GM23338 (cell line): Measurements from ENCODE around the gene LPGAT1. TPM values are rescaled to one million over a fixed set of nuclear protein-coding genes. Genes with fewer than 3 reads are reported as not detected.

Experiments used
- ATAC-seq: fragments of 200-7000 bp; cut with Tn5 transposase; 3 replicates; pipeline ENCODE4 v1.9.1; 2020
- DNase-seq: peaks from one replicate; pipeline ENCODE4 v3.0.0-alpha.2; 2015; ENCODE audit warnings: low spot score
- H2AFZ ChIP-seq: fragments of 200-600 bp; sonication (generic); 2 replicates; pipeline ENCODE4 v1.8.0; 2016; ENCODE audit warnings: antibody characterized with exemption, mild to moderate bottlenecking, moderate library complexity
- H3F3A ChIP-seq: fragments of 200-600 bp; sonication (generic); replicated peaks from 2 replicates; pipeline ENCODE4 v1.8.0; 2017; ENCODE audit warnings: antibody characterized with exemption, mixed run types, low read depth
- H3K27ac ChIP-seq: fragments of 200-600 bp; sonication (generic); 2 replicates; pipeline ENCODE4 v1.6.1; 2016; ENCODE audit warnings: low read depth
- H3K27me3 ChIP-seq: fragments of 200-600 bp; sonication (generic); 2 replicates; pipeline ENCODE4 v1.8.0; 2016; ENCODE audit warnings: mild to moderate bottlenecking, mixed run types, moderate library complexity; ENCODE audit not compliant: insufficient read depth
- H3K36me3 ChIP-seq: fragments of 200-600 bp; sonication (generic); 2 replicates; pipeline ENCODE4 v1.8.0; 2016; ENCODE audit warnings: mild to moderate bottlenecking; ENCODE audit not compliant: insufficient read depth
- H3K4me1 ChIP-seq: fragments of 200-600 bp; sonication (generic); 2 replicates; pipeline ENCODE4 v1.8.0; 2016; ENCODE audit warnings: mild to moderate bottlenecking, moderate library complexity; ENCODE audit not compliant: insufficient read depth
- H3K4me2 ChIP-seq: fragments of 200-600 bp; sonication (generic); 2 replicates; pipeline ENCODE4 v1.7.1; 2017; ENCODE audit warnings: mixed run types
- H3K4me3 ChIP-seq: fragments of 200-600 bp; sonication (generic); 2 replicates; pipeline ENCODE4 v1.6.1; 2016; ENCODE audit warnings: mixed run types
- H3K79me2 ChIP-seq: fragments of 200-600 bp; sonication (generic); replicated peaks from 2 replicates; pipeline ENCODE4 v1.8.0; 2017; ENCODE audit warnings: mild to moderate bottlenecking; ENCODE audit not compliant: insufficient read depth
- H3K9me2 ChIP-seq: fragments of 200-600 bp; sonication (generic); 2 replicates; pipeline ENCODE4 v1.8.0; 2017; ENCODE audit not compliant: insufficient read depth
- H4K20me1 ChIP-seq: fragments of 200-600 bp; sonication (generic); replicated peaks from 2 replicates; pipeline ENCODE4 v1.8.0; 2017; ENCODE audit warnings: mild to moderate bottlenecking; ENCODE audit not compliant: insufficient read depth
- H3K27ac Mint-ChIP-seq: 2 replicates; pipeline ENCODE4 v1.8.0; 2020; ENCODE audit warnings: inconsistent platforms, mild to moderate bottlenecking, moderate library complexity, mixed read lengths
- H3K27me3 Mint-ChIP-seq: 3 replicates; pipeline ENCODE4 v1.8.0; 2022; ENCODE audit warnings: low read depth, mild to moderate bottlenecking, moderate library complexity, mixed read lengths, inconsistent platforms; ENCODE audit not compliant: insufficient read depth, poor library complexity
- H3K36me3 Mint-ChIP-seq: 3 replicates; pipeline ENCODE4 v1.8.0; 2021; ENCODE audit warnings: low read depth, mild to moderate bottlenecking, inconsistent platforms, moderate library complexity, mixed read lengths
- H3K4me1 Mint-ChIP-seq: 3 replicates; pipeline ENCODE4 v1.8.0; 2020; ENCODE audit warnings: mild to moderate bottlenecking, inconsistent platforms, mixed read lengths
- H3K4me3 Mint-ChIP-seq: 3 replicates; pipeline ENCODE4 v1.8.0; 2021; ENCODE audit warnings: moderate library complexity, mild to moderate bottlenecking, inconsistent platforms, mixed read lengths
- H3K9me3 Mint-ChIP-seq: 3 replicates; pipeline ENCODE4 v1.8.0; 2020; ENCODE audit warnings: moderate library complexity, mild to moderate bottlenecking, inconsistent platforms, mixed read lengths
- CREB1 ChIP-seq: fragments of 250-450 bp; sonication (Bioruptor Pico); IDR thresholded peaks from 2 replicates; pipeline ENCODE4 v1.5.0; 2020; ENCODE audit warnings: low read depth, mild to moderate bottlenecking, moderate library complexity
- ETS1 ChIP-seq: IDR thresholded peaks from 2 replicates; pipeline ENCODE4 v1.6.1; 2016; ENCODE audit warnings: antibody characterized with exemption
- EZH2 ChIP-seq: fragments of 200-600 bp; sonication (generic); IDR thresholded peaks from one replicate; pipeline ENCODE4 v1.8.0; 2017; ENCODE audit warnings: antibody characterized with exemption, mild to moderate bottlenecking, low read depth; ENCODE audit not compliant: unreplicated experiment
- EZH2phosphoT487 ChIP-seq: fragments of 200-600 bp; sonication (generic); IDR thresholded peaks from one replicate; pipeline ENCODE4 v1.8.1; 2018; ENCODE audit warnings: antibody characterized with exemption; ENCODE audit not compliant: unreplicated experiment
- JUNB ChIP-seq: IDR thresholded peaks from one replicate; pipeline ENCODE4 v1.6.1; 2016; ENCODE audit warnings: antibody characterized with exemption; ENCODE audit not compliant: unreplicated experiment
- NANOG ChIP-seq: IDR thresholded peaks from 2 replicates; pipeline ENCODE4 v1.6.1; 2016; ENCODE audit warnings: antibody characterized with exemption, borderline replicate concordance
- POLR2AphosphoS5 ChIP-seq: IDR thresholded peaks from 2 replicates; pipeline ENCODE4 v1.6.1; 2016; ENCODE audit warnings: antibody characterized with exemption, low read depth
- REST ChIP-seq: IDR thresholded peaks from one replicate; pipeline ENCODE4 v1.6.1; 2018; ENCODE audit warnings: antibody characterized with exemption; ENCODE audit not compliant: unreplicated experiment
- STAT1 ChIP-seq: IDR thresholded peaks from one replicate; pipeline ENCODE4 v1.6.1; 2016; ENCODE audit warnings: antibody characterized with exemption; ENCODE audit not compliant: unreplicated experiment
- ZNF114 ChIP-seq: fragments of 250-450 bp; sonication (Bioruptor Pico); IDR thresholded peaks from 2 replicates; pipeline ENCODE4 v1.5.0; 2020; ENCODE audit warnings: mild to moderate bottlenecking, moderate library complexity
- ZNF331 ChIP-seq: fragments of 250-450 bp; sonication (Bioruptor Pico); IDR thresholded peaks from 2 replicates; pipeline ENCODE4 v1.5.0; 2020; ENCODE audit warnings: low read depth, mild to moderate bottlenecking, moderate library complexity
- ZNF462 ChIP-seq: fragments of 250-450 bp; sonication (Bioruptor Pico); IDR thresholded peaks from 2 replicates; pipeline ENCODE4 v1.5.0; 2020; ENCODE audit warnings: mild to moderate bottlenecking, moderate library complexity
- polyA plus RNA-seq: library from polyadenylated mRNA; unstranded; fragments of >200 nt; fragmentation: Nextera tagmentation; extraction: Ambion mirVana; gene quantifications from 2 replicates; pipeline ENCODE4 v1.2.1, GENCODE V29; 2016
- total RNA-seq: library from RNA; depleted of rRNA; stranded (reverse); fragments of >200 nt; shearing (Covaris generic); gene quantifications from 2 replicates; pipeline ENCODE4 v1.2.3, GENCODE V29; 2014
- TF ChIP-seq, protein P1 (sequence below), 2 experiments: fragments of 200-600 bp in 1 of 2; sonication (generic) in 1 of 2; conservative IDR thresholded peaks; 2 replicates each; pipeline versions ENCODE4 v1.5.1 to v1.6.1; 2016 to 2017; ENCODE audit warnings: antibody characterized with exemption in 2 of 2, low read depth in 2 of 2, mild to moderate bottlenecking in 2 of 2, moderate library complexity in 1 of 2

Gene LPGAT1
- total and polyA plus RNA-seq, 2 experiments from 2014 or later: 3.3 to 16.4 TPM

- H4K20me1 ChIP-seq: no peaks in the 10 kb centered on the region
- peaks cover 15% of the 10 kb centered on the region for H3K27me3 ChIP-seq
- ATAC-seq (no peak), DNase-seq (no peak)
- H3K27ac Mint-ChIP-seq: no peak overlapping the region
- no peaks in the 10 kb centered on the region for H3K4me1 ChIP-seq
- H3K4me2 ChIP-seq: no peak overlapping the region
- H3K4me3 Mint-ChIP-seq: no peak overlapping the region
- H3K27me3 Mint-ChIP-seq: peaks cover 18% of the 10 kb centered on the region
- H3F3A ChIP-seq: no peaks in the 10 kb centered on the region
- no peaks in the 10 kb centered on the region for H3K9me3 Mint-ChIP-seq
- no peak overlapping the region for H2AFZ ChIP-seq
- H3K36me3 Mint-ChIP-seq: no peaks in the 10 kb centered on the region
- no peak overlapping the region for H3K4me3 ChIP-seq
- no peak overlapping the region for H3K27ac ChIP-seq
- no peaks in the 10 kb centered on the region for H3K36me3 ChIP-seq
- peaks cover 10% of the 10 kb centered on the region; the same call in 2 of the 3 replicates for H3K4me1 Mint-ChIP-seq
- H3K9me2 ChIP-seq: no peaks in the 10 kb centered on the region
- H3K79me2 ChIP-seq: no peaks in the 10 kb centered on the region
- no peak for TF ChIP-seq ZNF462 (CRISPR knock-in tag)
- TF ChIP-seq EZH2: no peak
- no peak for TF ChIP-seq JUNB
- no peak for TF ChIP-seq POLR2AphosphoS5
- no peak for TF ChIP-seq REST
- TF ChIP-seq ZNF331 (CRISPR knock-in tag): no peak
- TF ChIP-seq ZNF114: no peak
- TF ChIP-seq NANOG: no peak
- TF ChIP-seq CREB1 (CRISPR knock-in tag): no peak
- TF ChIP-seq EZH2phosphoT487: no peak
- no peak for TF ChIP-seq ETS1
- no peak for TF ChIP-seq STAT1
- TF ChIP-seq, protein P1, sequence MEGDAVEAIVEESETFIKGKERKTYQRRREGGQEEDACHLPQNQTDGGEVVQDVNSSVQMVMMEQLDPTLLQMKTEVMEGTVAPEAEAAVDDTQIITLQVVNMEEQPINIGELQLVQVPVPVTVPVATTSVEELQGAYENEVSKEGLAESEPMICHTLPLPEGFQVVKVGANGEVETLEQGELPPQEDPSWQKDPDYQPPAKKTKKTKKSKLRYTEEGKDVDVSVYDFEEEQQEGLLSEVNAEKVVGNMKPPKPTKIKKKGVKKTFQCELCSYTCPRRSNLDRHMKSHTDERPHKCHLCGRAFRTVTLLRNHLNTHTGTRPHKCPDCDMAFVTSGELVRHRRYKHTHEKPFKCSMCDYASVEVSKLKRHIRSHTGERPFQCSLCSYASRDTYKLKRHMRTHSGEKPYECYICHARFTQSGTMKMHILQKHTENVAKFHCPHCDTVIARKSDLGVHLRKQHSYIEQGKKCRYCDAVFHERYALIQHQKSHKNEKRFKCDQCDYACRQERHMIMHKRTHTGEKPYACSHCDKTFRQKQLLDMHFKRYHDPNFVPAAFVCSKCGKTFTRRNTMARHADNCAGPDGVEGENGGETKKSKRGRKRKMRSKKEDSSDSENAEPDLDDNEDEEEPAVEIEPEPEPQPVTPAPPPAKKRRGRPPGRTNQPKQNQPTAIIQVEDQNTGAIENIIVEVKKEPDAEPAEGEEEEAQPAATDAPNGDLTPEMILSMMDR (conservative IDR thresholded peaks at IDR 0.05; ENCODE audit: low read depth in 2 of 2): no peak
Observed at GRCh38 chr1:211701733-211702132, 128.8 kb downstream of the LPGAT1 start.
